ENCODE measurements around the gene INPP4A.

DNA sequence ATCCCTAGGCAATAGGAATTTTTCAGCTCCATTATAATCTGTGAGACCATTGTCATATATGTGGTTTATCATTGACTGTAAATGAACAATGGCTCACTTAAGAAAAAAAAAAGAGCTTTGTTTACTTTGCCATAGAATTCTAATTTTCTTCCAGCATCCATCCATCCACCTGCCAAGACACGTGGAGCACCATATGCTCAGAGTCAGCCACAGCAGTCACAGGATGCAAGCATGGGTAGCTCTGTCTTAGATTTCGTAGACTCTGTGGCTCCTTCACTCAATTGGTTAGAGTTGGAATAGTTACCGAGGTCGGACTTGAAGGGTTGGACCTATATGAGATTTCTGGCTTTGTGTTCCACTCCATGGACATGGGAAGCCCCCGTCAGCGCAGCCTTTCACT, 88.1 kb downstream of the INPP4A start:
- TF ChIP-seq, protein P1, sequence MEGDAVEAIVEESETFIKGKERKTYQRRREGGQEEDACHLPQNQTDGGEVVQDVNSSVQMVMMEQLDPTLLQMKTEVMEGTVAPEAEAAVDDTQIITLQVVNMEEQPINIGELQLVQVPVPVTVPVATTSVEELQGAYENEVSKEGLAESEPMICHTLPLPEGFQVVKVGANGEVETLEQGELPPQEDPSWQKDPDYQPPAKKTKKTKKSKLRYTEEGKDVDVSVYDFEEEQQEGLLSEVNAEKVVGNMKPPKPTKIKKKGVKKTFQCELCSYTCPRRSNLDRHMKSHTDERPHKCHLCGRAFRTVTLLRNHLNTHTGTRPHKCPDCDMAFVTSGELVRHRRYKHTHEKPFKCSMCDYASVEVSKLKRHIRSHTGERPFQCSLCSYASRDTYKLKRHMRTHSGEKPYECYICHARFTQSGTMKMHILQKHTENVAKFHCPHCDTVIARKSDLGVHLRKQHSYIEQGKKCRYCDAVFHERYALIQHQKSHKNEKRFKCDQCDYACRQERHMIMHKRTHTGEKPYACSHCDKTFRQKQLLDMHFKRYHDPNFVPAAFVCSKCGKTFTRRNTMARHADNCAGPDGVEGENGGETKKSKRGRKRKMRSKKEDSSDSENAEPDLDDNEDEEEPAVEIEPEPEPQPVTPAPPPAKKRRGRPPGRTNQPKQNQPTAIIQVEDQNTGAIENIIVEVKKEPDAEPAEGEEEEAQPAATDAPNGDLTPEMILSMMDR (IDR thresholded peaks at IDR 0.05) = no peak
- no peak for TF ChIP-seq POLR2A (IDR thresholded peaks at IDR 0.05)
- no peak for TF ChIP-seq POLR2AphosphoS5 (IDR thresholded peaks at IDR 0.05)
